Inflammatory macrophage treated with lipopolysaccharide for 4 hours (primary cell): Measurements from ENCODE around the gene BRD9.

Source experiments
- DNase-seq: peaks from one replicate; pipeline ENCODE4 v3.0.0-alpha.2; 2020

BRD9 gene

GRCh38 chr5:876398-877365 lies 15.9 kb downstream of the BRD9 start:
- no peak for DNase-seq

GRCh38 chr5:875931-876330 lies 16.7 kb downstream of the BRD9 start:
- DNase-seq, result no peak

GRCh38 chr5:873328-873727 lies 19.3 kb downstream of the BRD9 start:
- DNase-seq, result no peak

GRCh38 chr5:872301-872700 lies 20.3 kb downstream of the BRD9 start:
- DNase-seq, result no peak

- no peak for DNase-seq
Measured at GRCh38 chr5:871596-872298, 20.9 kb downstream of the BRD9 start.

- no peak for DNase-seq
Measured at GRCh38 chr5:870956-871355, 21.6 kb downstream of the BRD9 start.

GRCh38 chr5:868428-869135 lies 24.0 kb downstream of the BRD9 start:
- no peak for DNase-seq

GRCh38 chr5:867300-867870 lies 25.2 kb downstream of the BRD9 start:
- no peak for DNase-seq

- no peak for DNase-seq
Measured at GRCh38 chr5:865771-866170, 26.8 kb downstream of the BRD9 start.

GRCh38 chr5:865168-865521 lies 27.5 kb downstream of the BRD9 start:
- no peak for DNase-seq

GRCh38 chr5:864492-865167 lies 28.0 kb downstream of the BRD9 start:
- DNase-seq, result no peak

GRCh38 chr5:863244-863805 lies 29.3 kb downstream of the BRD9 start:
- DNase-seq, result no peak

GRCh38 chr5:862367-863243 lies 30.0 kb downstream of the BRD9 start:
- DNase-seq, result no peak

- DNase-seq, result no peak
Measured at GRCh38 chr5:861442-862366, 30.9 kb downstream of the BRD9 start.

- DNase-seq, result no peak
Measured at GRCh38 chr5:860506-861150, 32.0 kb downstream of the BRD9 start.

- DNase-seq, result no peak
Measured at GRCh38 chr5:859798-860296, 32.8 kb downstream of the BRD9 start.

GRCh38 chr5:859391-859790 lies 33.2 kb downstream of the BRD9 start:
- no peak for DNase-seq

GRCh38 chr5:858726-859125 lies 33.9 kb downstream of the BRD9 start:
- DNase-seq, result no peak
